Measurements from ENCODE around the gene CYB561D1.

The CYB561D1 gene

DNA sequence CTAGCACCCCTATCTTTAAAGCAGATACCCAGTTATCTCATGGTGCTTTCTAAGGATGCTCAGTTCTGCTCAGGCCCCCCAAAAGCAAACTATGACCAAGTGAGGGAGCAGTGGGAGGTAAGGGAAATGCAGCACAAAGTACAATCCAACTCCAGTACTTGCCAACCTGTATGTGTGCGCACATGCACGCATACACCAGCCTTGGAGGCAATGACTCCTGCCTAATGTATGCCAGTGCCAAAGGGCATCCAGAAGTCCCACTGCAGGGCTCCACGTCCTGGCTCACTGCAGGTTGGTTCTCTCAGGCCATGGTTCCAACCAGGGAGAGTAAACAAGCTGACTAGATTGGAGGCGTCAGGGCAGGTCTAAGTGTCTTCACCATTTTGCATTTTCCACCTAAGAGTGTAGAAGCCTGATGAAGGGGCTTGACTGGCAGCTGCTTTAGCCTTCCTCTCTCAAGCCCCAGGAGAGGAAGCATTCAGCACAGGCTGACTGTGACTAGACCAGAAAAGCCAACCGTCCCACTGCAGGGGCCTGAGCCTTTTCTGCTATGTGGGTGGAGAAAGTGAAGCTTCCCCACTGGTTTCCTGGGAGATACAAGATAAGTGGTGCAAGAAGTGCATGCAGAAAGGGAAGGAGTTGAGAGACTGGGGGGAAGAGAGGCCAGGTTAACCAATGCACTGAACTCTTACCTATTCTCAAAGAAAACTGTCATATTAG is 7.9 kb downstream of the CYB561D1 start:
- no peak for DNase-seq

DNA sequence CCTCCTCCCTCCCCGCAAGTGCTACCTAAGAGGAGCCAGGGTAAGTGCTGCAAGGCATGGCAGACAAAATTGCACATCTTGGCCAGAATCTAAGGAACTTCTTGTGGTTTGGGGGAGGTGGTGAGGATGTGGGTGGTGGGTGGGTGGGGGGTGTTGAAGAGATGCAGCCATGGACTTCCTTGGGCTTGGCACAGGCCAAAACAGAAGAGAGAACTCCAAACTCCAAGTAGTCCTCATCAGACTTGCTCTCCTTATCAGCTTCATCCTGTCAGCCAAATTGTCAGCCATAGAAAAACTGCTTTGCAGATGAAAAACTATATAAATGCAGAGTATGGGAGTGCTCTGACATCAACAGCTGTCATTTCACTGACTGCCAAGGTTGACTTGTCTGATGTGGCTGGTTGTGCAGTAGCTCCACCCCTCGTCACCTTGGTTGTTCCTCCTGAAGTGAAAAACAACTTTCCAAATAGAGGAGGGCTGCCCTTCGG is 8.5 kb downstream of the CYB561D1 start:
- DNase-seq = no peak

- DNase-seq = no peak
Measured at GRCh38 chr1:109503935-109504334, 10.0 kb downstream of the CYB561D1 start.

DNA sequence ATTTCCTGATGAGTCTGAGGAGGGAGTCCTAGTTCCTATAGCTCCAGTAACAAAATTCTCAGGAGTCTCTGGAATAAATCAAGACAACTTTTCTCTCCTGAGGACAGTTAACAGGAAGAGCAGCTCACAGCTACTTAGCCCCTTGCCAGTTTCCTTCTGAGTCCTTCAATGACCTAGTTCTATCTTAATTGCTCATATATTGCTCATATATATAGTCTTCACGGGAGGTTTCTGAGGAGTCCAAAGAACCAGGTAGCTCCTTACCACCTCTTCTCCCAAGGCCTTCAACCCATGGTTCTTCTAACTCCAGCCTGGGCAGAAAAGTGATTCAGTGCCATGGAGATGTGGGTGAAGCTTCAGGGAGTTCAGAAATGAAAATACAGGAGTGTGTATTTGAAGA is 11.1 kb downstream of the CYB561D1 start:
- no peak for DNase-seq

GRCh38 chr1:109508001-109508872 is 14.3 kb downstream of the CYB561D1 start:
- no peak for DNase-seq

GRCh38 chr1:109508873-109509175 is 14.9 kb downstream of the CYB561D1 start:
- DNase-seq = no peak

DNA sequence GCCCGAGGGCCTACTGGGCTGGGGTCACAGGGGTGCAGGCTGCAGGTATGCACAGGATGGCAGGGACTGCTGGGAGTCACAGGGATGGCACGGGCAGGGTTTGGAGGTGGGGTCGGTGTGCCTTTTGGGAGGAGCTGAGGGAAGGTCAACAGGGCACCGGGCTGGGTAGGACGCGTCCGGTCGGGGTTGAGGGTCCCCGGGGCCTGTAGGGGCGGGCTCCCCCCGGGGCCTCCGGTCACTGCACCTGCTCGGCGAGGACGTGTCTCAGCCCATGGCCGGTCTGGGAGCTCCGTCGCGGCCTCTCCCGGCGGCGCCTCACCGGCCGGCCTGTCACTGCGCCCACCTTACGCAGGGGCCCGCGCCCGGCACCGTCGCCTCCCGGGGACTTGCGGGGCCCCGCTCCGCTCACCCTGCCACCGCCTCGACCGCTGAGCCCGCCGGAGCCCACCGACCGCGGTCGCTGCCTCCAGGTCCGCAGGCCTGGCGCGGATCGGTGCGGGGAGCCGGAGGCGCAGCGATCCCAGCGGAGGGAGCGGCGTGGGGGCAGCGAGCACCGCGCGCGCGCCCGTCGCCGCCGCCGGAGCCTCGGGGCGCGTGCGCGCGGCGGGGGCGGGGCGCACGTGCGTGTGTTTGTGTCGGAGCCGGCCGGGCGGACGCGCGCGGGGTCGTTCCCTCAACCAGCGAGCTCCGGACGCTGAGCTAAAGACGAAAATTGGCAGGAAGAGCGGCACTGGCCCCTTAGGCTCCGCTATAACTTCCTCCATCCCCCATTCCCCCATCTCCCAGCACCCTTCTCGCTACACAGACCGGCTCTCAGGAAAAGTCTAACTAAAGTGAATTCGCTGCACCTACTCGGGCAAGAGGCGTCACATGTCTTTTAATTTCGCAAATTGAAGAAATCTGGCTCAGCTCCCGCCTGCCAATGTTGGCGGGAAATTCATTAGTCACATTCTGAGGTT is 15.6 kb downstream of the CYB561D1 start, which contains the start of gene AMIGO1:
Gene AMIGO1 (minus strand): TSS at position 552 of the 959 bp plus-strand sequence. CDS start 815 bp downstream, outside the sequence.
- DNase-seq = peak; percentile 56

DNA sequence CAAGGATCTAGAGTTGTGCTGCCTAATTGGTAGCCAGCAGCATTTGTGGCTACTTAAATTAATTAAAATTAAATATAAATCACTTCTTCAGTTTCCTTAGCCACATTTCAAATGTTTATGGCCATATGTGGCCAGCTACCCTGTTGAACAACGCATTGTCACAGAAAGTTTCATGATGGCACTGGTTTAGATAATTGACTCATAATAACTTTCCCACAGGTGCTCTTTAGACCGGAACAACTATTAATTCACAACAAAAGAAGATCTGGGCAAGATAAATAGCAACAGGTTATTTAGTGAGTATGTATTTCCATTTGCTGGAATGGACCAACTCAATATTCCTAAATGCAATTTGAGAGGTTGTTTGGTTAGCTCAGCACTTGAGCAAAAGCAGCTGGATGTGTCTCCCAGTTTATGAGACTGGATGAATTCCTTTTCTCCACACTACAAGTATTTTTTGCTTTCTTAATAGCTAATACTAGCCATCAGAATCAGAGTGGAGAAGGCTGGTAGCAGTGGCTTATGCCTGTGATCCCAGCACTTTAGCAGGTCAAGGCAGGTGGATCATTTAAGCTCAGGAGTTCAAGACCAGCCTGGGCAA is 19.3 kb downstream of the CYB561D1 start:
- no peak for DNase-seq

- no peak for DNase-seq
Measured at GRCh38 chr1:109514846-109515245, 21.0 kb downstream of the CYB561D1 start.

GRCh38 chr1:109516872-109517271 is 23.0 kb downstream of the CYB561D1 start:
- DNase-seq = no peak

DNA sequence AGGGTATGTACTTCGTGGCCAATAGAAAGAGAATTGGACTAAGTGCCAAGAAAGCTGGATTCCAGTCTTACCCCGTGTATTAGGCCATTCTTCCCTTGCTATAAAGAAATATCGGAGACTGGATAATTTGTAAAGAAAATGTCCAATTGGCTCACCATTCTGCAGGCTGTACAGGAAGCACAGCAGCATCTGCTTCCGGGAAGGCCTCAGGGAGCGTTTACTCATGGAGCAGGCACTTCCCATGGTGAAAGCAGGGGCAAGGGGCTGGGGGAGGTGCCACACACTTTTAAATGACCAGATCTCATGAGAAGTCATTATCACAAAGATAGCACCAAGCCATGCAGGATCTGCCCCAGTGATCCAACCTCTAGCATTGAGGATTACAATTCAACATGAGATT is 23.4 kb downstream of the CYB561D1 start:
- DNase-seq = no peak

- DNase-seq = no peak
Measured at GRCh38 chr1:109521002-109521951, 27.4 kb downstream of the CYB561D1 start.

DNA sequence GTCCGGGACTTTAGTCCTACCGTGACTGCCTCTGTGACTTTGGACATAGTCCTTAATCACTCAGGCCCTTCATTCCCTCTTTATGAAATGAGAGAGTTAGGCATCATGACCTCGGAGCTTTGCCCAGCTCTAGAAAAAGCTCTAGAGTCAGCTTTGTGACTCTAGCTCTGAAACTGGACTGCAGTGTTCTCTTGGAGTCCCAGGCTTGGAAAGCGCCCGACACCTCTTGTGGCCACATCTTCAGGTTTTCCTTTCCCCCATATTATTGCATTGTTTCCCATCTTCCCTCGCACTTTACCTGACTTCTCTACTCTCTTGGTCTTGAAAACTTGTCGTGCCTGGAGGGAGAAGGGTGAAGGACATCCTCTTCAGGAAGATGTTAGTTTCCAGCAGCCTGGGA is 28.1 kb downstream of the CYB561D1 start:
- no peak for DNase-seq

DNA sequence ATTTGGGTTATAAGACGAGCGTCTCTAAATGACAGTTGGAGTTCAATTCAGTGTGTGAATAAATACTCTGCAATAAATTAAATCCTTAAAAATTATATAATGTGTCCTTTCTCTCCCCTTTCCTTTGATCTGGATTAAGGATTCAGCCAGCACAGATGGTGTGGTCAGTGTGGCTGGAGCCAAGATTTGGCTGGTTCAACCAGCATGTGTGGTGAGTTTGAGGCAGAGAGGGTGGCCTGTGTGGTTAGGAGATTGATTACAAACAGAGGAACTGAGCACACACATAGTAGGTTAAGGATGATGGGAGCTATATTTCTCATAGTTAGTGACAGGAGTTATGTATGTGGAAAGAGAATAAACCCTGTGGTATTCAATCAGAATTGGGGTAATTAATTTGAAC is 29.8 kb downstream of the CYB561D1 start:
- DNase-seq = no peak

- no peak for DNase-seq
Measured at GRCh38 chr1:109527098-109527811, 33.4 kb downstream of the CYB561D1 start.

DNA sequence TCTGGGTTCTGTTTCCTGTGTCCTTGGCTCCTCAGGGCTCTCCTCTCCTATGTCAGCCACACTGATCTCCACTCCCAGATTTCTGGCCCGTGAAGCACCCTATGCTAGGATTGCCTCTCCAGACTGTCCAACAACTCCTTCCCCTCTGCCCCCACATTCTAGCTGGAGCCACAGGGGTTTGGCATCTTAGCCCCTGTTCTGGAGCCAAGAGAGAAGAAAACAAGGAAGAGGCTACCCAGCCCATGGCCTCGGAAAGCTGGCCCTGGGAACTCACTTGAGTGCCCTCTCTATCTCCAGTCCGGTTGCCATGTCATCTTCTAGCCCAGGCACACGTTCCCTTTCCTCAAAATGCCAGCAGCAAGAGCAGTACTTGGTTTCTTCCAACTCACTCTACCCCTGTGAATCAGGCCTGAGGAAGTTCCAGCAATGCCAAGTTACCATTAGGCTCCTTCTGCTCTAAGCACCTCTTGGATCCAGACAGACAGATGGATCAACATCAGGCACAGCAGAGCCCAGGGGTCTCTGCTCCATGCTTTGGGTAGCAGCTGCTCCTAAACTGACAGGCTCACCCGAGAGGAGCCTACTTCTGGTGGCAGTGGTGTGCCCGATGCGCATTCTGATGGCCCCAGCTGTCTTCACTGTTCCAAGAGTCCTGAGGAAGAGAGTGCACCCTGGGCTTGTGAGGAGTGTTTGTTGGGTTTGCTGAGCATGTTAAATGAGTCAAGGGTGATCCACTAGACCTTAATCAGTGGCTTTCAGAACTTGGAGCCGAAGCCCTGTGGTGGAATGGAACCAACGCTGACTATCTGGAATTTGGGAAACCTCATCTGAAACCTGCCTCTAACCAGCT is 34.2 kb downstream of the CYB561D1 start:
- DNase-seq = no peak

DNA sequence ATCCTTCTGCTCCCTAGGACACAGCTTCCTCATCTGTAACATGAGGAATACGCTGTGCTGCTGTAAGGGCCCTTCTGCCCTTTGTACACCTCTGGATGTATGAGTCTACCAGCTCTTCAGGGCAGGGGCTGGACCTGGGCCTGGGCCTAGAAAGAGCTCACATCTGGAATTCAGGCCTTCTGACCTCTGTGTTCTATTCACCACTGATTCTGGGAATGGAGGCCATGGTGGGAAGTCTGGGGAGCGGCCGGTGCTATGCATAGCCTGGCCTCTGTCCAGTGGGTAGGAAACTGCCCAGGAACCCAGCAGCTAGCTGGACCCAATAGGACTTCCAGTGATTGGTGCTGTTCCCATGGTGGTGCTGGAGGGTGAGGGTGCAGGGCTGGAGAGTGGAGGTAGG is 34.8 kb downstream of the CYB561D1 start:
- no peak for DNase-seq

DNA sequence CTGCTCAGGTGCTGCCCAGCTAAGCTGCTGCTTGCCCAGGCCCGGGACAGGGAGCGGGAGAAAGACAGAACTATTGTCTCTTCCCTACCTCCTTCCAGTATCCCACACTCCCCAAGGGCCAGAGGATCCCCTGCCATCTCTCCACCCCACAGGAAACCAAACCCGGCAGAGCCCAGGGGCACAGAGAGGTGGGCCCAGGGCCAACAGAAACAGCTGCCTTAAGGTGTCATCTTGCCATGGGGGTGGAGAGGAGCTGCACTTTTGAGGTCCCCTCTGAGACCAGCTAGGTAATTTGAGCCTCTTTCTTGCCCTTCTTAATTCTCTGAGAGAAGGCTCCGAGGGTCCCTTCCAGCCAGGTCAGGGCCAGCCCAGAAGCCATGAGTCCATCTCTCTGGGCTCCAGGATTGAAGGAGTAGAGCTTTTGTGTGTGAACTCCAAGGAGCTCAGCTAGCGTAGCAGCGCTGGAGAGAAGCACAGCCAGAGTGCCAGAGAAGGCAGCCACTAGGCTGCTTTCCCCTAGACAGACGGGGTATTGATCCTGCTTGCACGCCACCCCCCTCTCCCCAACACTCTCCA is 36.1 kb downstream of the CYB561D1 start:
- no peak for DNase-seq

DNA sequence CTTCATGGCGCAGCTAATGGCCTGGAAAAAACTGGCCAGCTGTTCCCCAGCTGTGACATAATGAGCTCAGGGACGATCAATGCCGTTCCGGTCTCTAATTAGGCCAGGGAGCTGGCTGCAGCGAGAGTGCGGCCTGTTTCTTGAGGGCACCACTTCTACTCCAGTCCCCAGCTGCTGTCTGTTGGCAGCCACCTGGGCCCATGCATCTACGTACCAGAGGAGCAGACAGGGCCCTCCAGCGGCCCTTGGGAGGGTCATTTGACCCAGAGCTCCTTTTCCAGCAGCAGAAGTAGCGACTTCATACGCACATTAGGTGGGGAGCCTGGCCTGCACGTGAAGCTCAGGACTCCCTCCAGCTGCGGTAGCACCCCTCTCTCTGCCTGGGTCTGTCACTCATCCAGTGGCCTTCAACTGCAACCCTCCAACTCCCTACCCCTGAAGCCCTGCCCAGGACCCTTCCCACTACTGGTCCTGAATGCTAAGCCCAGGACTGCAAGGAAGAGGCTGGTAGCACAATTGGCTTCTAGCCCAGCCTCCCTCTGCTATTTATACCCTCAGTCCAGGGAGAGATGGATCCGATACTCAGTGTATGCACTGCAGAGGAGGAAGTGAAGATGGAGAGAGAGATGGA is 36.7 kb downstream of the CYB561D1 start:
- no peak for DNase-seq

Measured in activated CD4-positive, alpha-beta T cell treated with anti-CD3 and anti-CD28 coated beads, Interleukin-2, Interleukin-6, amounts not matched to agents 100 ng/mL and 50 ng/mL, durations not matched to agents 16 hours and 8 hours (primary cell).